Gastroesophageal sphincter (tissue), 4 donors: ENCODE data around the gene TMSB4X. TPM values are rescaled to one million over a fixed set of nuclear protein-coding genes. Genes with fewer than 3 reads are reported as not detected.

Experiments used
- ATAC-seq: fragments of 150-250 bp; one replicate; pipeline ENCODE4 v1.9.1; 2016; ENCODE audit warnings: mild to moderate bottlenecking, moderate library complexity
- H3K27ac ChIP-seq, 4 donors: fragments of 200-600 bp; sonication (generic) in 3 of 4; 1 replicate in 3 of 4; 2 replicates in 1 of 4; pipeline ENCODE4 v1.5.1; 2016 to 2019
- H3K27me3 ChIP-seq: fragments of 200-600 bp; sonication (generic); one replicate; pipeline ENCODE4 v1.5.1; 2019
- H3K36me3 ChIP-seq, 2 donors: fragments of 200-600 bp; sonication (generic); one replicate each; pipeline ENCODE4 v1.5.1; 2019; ENCODE audit warnings: control low read depth in 1 of 2
- H3K4me1 ChIP-seq, 3 donors: fragments of 200-600 bp; sonication (generic); 1 replicate in 2 of 3; 2 replicates in 1 of 3; pipeline ENCODE4 v1.5.1; 2016 to 2019; ENCODE audit warnings: control low read depth in 2 of 3
- H3K4me3 ChIP-seq, 2 donors: fragments of 200-600 bp; sonication (generic); one replicate each; pipeline ENCODE4 v1.5.1; 2019; ENCODE audit warnings: mild to moderate bottlenecking in 1 of 2, moderate library complexity in 1 of 2
- H3K9me3 ChIP-seq, 3 donors: fragments of 200-600 bp; sonication (generic); one replicate each; pipeline ENCODE4 v1.5.1; 2017 to 2019; ENCODE audit warnings: control low read depth in 2 of 3
- CTCF ChIP-seq, 4 experiments: fragments of 200-600 bp in 2 of 4; fragments of 450-650 bp in 2 of 4; sonication (generic) in 1 of 4; IDR thresholded peaks; one replicate each; pipeline ENCODE4 v1.5.1; 2017 to 2019; ENCODE audit warnings: antibody characterized with exemption in 4 of 4, mild to moderate bottlenecking in 2 of 4, moderate library complexity in 2 of 4
- EP300 ChIP-seq: sonication (generic); formaldehyde crosslinking; IDR thresholded peaks from one replicate; pipeline ENCODE4 v1.6.1; 2017; ENCODE audit warnings: antibody characterized with exemption, mild to moderate bottlenecking
- POLR2A ChIP-seq, 2 donors: fragments of 450-650 bp; IDR thresholded peaks; one replicate each; pipeline ENCODE4 v1.6.1; 2017; ENCODE audit warnings: antibody characterized with exemption in 2 of 2, mild to moderate bottlenecking in 2 of 2, moderate library complexity in 1 of 2
- POLR2AphosphoS5 ChIP-seq: sonication (generic); formaldehyde crosslinking; IDR thresholded peaks from one replicate; pipeline ENCODE4 v1.6.1; 2017; ENCODE audit warnings: antibody characterized with exemption
- WGBS, 2 donors: methylation state at CpG; one replicate each; pipeline ENCODE4 v1.1.5; 2018; ENCODE audit warnings: low coverage in 1 of 2; 5-methylcytosine and 5-hydroxymethylcytosine counted together
- total RNA-seq, 4 donors: library from RNA; depleted of rRNA; stranded (reverse); fragments of >200 nt; gene quantifications; one replicate each; pipeline ENCODE4 v1.1.0, GENCODE V29; 2016

Gene TMSB4X
- total RNA-seq, 4 donors from 2014 or later: 2,260 to 4,561 (median 3,693) TPM

DNA sequence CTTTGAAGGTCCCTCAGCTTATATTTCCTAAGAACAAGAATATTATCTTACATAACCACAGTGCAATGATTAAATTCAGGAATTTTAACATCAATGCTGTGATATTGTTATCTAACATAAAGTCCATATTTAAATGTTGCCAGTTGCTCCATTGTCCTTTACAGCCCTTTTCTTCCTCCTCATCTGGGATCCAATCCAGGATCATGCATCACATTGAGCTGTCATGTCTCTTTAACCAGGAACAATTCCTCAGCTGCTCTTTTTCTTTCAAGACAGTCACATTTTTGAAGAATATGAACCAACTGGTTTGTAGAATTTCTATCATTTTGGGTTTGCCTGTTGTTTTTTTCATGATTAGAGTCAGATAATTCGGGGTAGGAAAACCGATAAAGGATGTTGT, 12.0 kb downstream of the TMSB4X start:
- Histone ChIP-seq H3K27me3 (no peaks in the 10 kb centered on the region), H3K9me3 (no peaks in the 10 kb centered on the region), H3K4me3 (no peak overlapping the region), H3K4me1 (peaks cover 0 to 24% (median 0%) of the 10 kb centered on the region in 3 donors), H3K27ac (no peak overlapping the region), H3K36me3 (no peaks in the 10 kb centered on the region)
- 33 to 100% methylated on average over 1 to 2 of the region's 2 CpGs for WGBS, 2 donors
- ATAC-seq: no peak
- no peak for TF ChIP-seq POLR2AphosphoS5

DNA sequence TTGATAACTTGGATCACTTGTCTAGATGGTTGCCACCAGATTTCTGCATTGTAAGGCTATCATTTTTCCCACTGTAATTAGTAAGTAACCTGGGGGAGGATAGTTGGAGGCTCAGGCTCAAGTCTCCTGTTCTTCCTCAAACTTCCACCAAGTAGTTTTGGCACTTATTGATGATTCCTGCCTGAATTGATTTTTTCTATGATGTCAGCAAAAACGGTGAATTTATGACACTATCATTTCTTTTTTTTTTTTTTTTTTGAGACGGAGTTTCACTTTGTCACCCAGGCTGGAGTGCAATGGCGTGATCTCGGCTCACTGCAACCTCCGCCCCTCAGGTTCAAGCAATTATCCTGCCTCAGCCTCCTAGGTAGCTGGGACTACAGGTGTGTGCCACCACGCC, 12.4 kb downstream of the TMSB4X start:
- WGBS, 2 donors: 90 to 92% methylated on average over 2 of the region's 6 CpGs
- no peak for TF ChIP-seq POLR2A (IDR thresholded peaks at IDR 0.05)
- TF ChIP-seq EP300: no peak
- no peak for TF ChIP-seq POLR2AphosphoS5
- TF ChIP-seq CTCF (IDR thresholded peaks at IDR 0.05): no peak

DNA sequence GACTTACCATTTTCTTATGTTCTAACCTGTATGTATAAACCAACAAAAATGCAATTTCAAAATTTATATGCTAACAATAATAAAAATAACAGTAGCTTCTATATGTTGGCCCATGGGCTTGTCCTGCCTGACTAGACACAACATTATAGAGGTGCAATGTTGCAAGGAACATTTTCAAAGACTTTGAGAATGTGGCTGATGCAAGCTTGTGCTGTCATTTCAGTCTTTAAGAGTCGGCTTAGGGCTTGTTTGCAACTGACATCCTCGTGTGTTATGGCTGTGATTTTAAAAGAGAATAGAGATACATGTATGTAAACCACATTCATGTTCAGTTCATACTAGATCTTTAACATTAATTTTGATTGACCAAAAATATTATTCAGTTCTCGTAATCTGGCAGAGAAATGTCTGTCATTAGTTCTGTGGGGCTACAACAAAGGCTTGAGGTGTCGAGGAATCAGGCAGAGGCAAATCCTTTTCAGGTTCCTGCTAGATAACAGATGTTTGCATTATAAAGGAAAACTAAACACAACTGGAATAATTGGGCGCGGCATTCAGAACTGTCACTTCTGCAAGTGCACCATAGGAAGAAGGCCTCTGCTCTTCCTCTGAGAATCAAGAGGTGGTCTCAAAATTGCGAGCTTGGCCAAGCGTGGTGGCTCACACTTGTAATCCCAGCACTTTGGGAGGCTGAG, 13.1 kb downstream of the TMSB4X start:
- 90% methylated on average over 4 to 7 of the region's 8 CpGs for WGBS, 2 donors
- H3K9me3 ChIP-seq: no peaks in the 10 kb centered on the region
- H3K27me3 ChIP-seq: no peaks in the 10 kb centered on the region
- TF ChIP-seq EP300 (no peak), POLR2AphosphoS5 (no peak), CTCF (IDR thresholded peaks at IDR 0.05) (no peak), POLR2A (IDR thresholded peaks at IDR 0.05) (no peak)
- H3K27ac ChIP-seq: no peak overlapping the region
- H3K4me3 ChIP-seq: no peak overlapping the region
- no peaks in the 10 kb centered on the region for H3K36me3 ChIP-seq
- no peak for ATAC-seq
- H3K4me1 ChIP-seq: peaks cover 0 to 31% (median 0%) of the 10 kb centered on the region in 3 donors

More for the DNA sequence above, 12.4 kb downstream of the TMSB4X start:
- no peak for ATAC-seq
- no peak overlapping the region for H3K27ac ChIP-seq
- H3K4me1 ChIP-seq: peaks cover 0 to 24% (median 0%) of the 10 kb centered on the region in 3 donors
- no peaks in the 10 kb centered on the region for H3K27me3 ChIP-seq
- no peak overlapping the region for H3K4me3 ChIP-seq
- no peaks in the 10 kb centered on the region for H3K9me3 ChIP-seq
- H3K36me3 ChIP-seq: no peaks in the 10 kb centered on the region

- Histone ChIP-seq H3K27ac (no peak overlapping the region), H3K4me1 (peaks cover 0 to 35% (median 0%) of the 10 kb centered on the region in 3 donors), H3K4me3 (no peak overlapping the region), H3K36me3 (no peaks in the 10 kb centered on the region), H3K9me3 (no peaks in the 10 kb centered on the region), H3K27me3 (no peaks in the 10 kb centered on the region)
- WGBS, 2 donors: 51 to 60% methylated on average over 3 to 6 of the region's 7 CpGs
- ATAC-seq: no peak
- TF ChIP-seq CTCF (IDR thresholded peaks at IDR 0.05) (no peak), POLR2A (IDR thresholded peaks at IDR 0.05) (no peak), POLR2AphosphoS5 (no peak), EP300 (no peak)
Observed at GRCh38 chrX:12988797-12989196, 13.9 kb downstream of the TMSB4X start.

DNA sequence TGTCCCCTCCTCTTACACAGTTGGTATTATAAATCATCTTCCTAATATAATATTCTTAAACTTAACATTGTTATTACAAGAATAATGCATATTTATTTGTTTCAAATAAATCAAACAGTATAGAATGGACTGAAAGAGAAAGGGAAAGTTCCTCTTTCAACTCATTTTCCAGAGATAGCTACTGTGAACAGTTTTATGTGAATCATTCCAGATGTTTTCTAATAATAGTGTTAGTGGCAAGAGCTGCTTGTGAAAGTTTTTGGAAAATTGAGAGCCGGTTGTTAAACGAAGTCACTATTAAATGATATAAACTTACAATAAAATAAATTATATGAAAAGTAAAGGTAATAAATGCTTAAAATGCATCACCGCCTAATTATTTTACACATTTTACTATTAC, 14.6 kb downstream of the TMSB4X start:
- H3K9me3 ChIP-seq: no peaks in the 10 kb centered on the region
- TF ChIP-seq EP300: no peak
- no peak for TF ChIP-seq CTCF (IDR thresholded peaks at IDR 0.05)
- TF ChIP-seq POLR2AphosphoS5: no peak
- TF ChIP-seq POLR2A (IDR thresholded peaks at IDR 0.05): no peak
- no peaks in the 10 kb centered on the region for H3K27me3 ChIP-seq
- no peak overlapping the region for H3K4me3 ChIP-seq
- no peak overlapping the region for H3K27ac ChIP-seq
- 33 to 58% methylated on average over 3 of the region's 3 CpGs for WGBS, 2 donors
- H3K4me1 ChIP-seq: peaks cover 0 to 34% (median 0%) of the 10 kb centered on the region in 3 donors
- H3K36me3 ChIP-seq: no peaks in the 10 kb centered on the region
- ATAC-seq: no peak
